Measurements from ENCODE around the gene ZNRF2. TPM values are rescaled to one million over a fixed set of nuclear protein-coding genes. Genes with fewer than 3 reads are reported as not detected.

ZNRF2 gene
- total RNA-seq, 4 donors from 2014 or later: 31.4 to 42.5 (median 39.2) TPM

GRCh38 chr7:30241767-30242166, 42.6 kb upstream of the ZNRF2 start:
- Histone ChIP-seq H3K27ac (no peak overlapping the region), H3K4me1 (peaks cover 0 to 27% (median 14%) of the 10 kb centered on the region in 4 donors), H3K9me3 (no peaks in the 10 kb centered on the region), H3K4me3 (no peak overlapping the region), H3K27me3 (no peaks in the 10 kb centered on the region), H3K36me3 (no peaks in the 10 kb centered on the region)
- 90 to 94% methylated on average over 2 of the region's 2 CpGs for WGBS, 2 donors
- no peak for TF ChIP-seq POLR2A (IDR thresholded peaks at IDR 0.05)
- no peak for TF ChIP-seq EP300 (IDR thresholded peaks at IDR 0.05)
- TF ChIP-seq CTCF (IDR thresholded peaks at IDR 0.05): no peak
- no peak for DNase-seq (ENCODE audit: low spot score in 2 of 2)

- TF ChIP-seq CTCF (IDR thresholded peaks at IDR 0.05) (no peak), EP300 (IDR thresholded peaks at IDR 0.05) (no peak), POLR2A (IDR thresholded peaks at IDR 0.05) (no peak)
- DNase-seq (ENCODE audit: low spot score in 2 of 2): no peak
- no peaks in the 10 kb centered on the region for H3K36me3 ChIP-seq
- H3K4me1 ChIP-seq: peaks cover 0 to 22% (median 13%) of the 10 kb centered on the region in 4 donors
- no peak overlapping the region for H3K27ac ChIP-seq
- no peaks in the 10 kb centered on the region for H3K9me3 ChIP-seq
- WGBS, 2 donors: 89 to 98% methylated on average over 5 of the region's 5 CpGs
- H3K4me3 ChIP-seq: no peak overlapping the region
- H3K27me3 ChIP-seq: no peaks in the 10 kb centered on the region
Observed at GRCh38 chr7:30244340-30244739, 40.1 kb upstream of the ZNRF2 start.

DNA sequence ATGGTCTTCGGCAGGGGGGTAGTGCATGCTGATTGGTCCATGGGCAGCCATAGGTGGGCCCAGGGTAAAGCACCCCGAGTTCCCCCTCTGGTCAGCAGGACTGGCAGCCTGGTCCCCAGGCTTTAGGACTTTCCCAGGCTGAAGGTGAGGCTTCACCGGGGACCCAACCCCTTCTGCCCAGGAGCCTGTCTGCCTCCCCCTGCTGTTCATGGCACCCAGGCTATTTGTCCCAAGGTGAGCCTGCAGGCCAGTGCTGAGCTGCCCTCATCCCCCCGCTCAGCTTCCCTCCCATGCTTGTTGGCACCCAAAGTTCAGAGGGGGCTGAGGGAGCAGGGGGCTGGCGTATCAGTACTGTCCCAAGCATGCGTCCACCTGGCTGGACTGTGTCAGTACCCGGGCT, 38.5 kb upstream of the ZNRF2 start:
- H3K4me3 ChIP-seq: no peak overlapping the region
- no peak for DNase-seq (ENCODE audit: low spot score in 2 of 2)
- H3K27me3 ChIP-seq: no peaks in the 10 kb centered on the region
- TF ChIP-seq EP300 (IDR thresholded peaks at IDR 0.05) (no peak), POLR2A (IDR thresholded peaks at IDR 0.05) (no peak), CTCF (IDR thresholded peaks at IDR 0.05) (no peak)
- no peaks in the 10 kb centered on the region for H3K9me3 ChIP-seq
- WGBS, 2 donors: 86 to 93% methylated on average over 2 to 3 of the region's 7 CpGs
- peaks cover 0 to 26% (median 9%) of the 10 kb centered on the region in 4 donors for H3K4me1 ChIP-seq
- no peak overlapping the region for H3K27ac ChIP-seq
- H3K36me3 ChIP-seq: no peaks in the 10 kb centered on the region

GRCh38 chr7:30246392-30246791, 38.0 kb upstream of the ZNRF2 start:
- H3K27me3 ChIP-seq: no peaks in the 10 kb centered on the region
- DNase-seq (ENCODE audit: low spot score in 2 of 2): no peak
- H3K27ac ChIP-seq: no peak overlapping the region
- H3K4me3 ChIP-seq: no peak overlapping the region
- TF ChIP-seq EP300 (IDR thresholded peaks at IDR 0.05) (no peak), POLR2A (IDR thresholded peaks at IDR 0.05) (no peak), CTCF (IDR thresholded peaks at IDR 0.05) (no peak)
- WGBS, 2 donors: 91 to 98% methylated on average over 6 to 8 of the region's 8 CpGs
- H3K4me1 ChIP-seq: peaks cover 0 to 30% (median 9%) of the 10 kb centered on the region in 4 donors
- no peaks in the 10 kb centered on the region for H3K9me3 ChIP-seq
- H3K36me3 ChIP-seq: no peaks in the 10 kb centered on the region

DNA sequence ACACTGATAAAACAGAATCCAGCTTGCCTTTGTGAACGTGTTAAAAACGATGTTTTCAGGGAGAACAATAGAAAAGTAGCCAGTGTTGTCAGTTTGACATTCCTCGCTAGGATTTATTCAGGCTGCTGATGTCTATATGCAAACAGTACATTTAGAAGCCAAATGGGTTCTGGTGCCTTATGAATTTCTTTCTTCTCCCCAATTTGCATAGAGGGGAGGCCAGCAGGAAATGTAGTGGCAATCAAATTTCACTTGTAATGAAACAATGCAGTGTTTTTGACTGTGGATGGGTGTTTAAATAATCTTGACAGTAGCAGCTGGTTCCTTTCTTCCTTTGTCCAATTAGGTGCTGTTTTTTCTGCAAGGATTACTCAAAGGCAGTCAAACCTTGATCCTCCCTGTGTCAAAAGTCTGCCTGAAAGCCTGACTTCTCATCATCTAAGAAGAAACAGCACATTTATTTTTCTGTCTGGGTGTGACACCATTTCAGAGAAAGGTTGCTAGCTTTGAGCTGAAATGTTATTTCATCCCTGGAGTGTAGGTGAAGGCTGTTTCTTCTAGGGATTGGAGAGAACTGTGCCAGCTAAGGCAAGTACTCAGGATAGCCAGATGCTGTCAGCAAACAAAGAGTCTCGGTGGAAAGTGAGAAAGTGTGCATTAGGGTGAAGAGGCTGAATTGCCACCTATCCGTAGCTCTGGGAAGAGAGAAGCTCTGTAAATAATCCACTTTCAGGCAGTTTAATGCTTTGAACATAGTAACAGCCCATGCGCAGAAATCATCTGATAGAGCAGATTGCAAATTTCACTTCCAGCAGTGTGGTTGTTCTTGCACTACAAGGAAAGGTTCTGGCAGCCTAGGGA, 36.6 kb upstream of the ZNRF2 start:
- 60 to 63% methylated on average over 6 of the region's 6 CpGs for WGBS, 2 donors
- H3K4me3 ChIP-seq: no peak overlapping the region
- no peak for TF ChIP-seq EP300 (IDR thresholded peaks at IDR 0.05)
- TF ChIP-seq CTCF (IDR thresholded peaks at IDR 0.05): no peak
- no peak for TF ChIP-seq POLR2A (IDR thresholded peaks at IDR 0.05)
- no peak overlapping the region for H3K27ac ChIP-seq
- DNase-seq (ENCODE audit: low spot score in 2 of 2): no peak
- no peaks in the 10 kb centered on the region for H3K27me3 ChIP-seq
- H3K4me1 ChIP-seq: peaks cover 0 to 36% (median 10%) of the 10 kb centered on the region in 4 donors
- H3K36me3 ChIP-seq: no peaks in the 10 kb centered on the region
- no peaks in the 10 kb centered on the region for H3K9me3 ChIP-seq

Measured in tibial nerve (tissue), 4 donors.